GM19397 (cell line): ENCODE measurements around the gene NAIF1.
"Not testable (repeated sequence)": the region's sequence is repeated elsewhere in the genome, so short reads cannot be mapped to it uniquely, and the experiment has no call there.

Source experiments
- ATAC-seq: cut with Tn5 transposase; IDR thresholded peaks from one replicate; pipeline ENCODE4 v1.9.1; 2021; ENCODE audit warnings: mild to moderate bottlenecking, moderate library complexity; ENCODE audit not compliant: unreplicated experiment

NAIF1 gene, protein sequence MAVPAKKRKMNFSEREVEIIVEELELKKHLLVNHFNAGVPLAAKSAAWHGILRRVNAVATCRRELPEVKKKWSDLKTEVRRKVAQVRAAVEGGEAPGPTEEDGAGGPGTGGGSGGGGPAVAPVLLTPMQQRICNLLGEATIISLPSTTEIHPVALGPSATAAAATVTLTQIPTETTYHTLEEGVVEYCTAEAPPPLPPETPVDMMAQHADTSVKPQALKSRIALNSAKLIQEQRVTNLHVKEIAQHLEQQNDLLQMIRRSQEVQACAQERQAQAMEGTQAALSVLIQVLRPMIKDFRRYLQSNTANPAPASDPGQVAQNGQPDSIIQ

DNA sequence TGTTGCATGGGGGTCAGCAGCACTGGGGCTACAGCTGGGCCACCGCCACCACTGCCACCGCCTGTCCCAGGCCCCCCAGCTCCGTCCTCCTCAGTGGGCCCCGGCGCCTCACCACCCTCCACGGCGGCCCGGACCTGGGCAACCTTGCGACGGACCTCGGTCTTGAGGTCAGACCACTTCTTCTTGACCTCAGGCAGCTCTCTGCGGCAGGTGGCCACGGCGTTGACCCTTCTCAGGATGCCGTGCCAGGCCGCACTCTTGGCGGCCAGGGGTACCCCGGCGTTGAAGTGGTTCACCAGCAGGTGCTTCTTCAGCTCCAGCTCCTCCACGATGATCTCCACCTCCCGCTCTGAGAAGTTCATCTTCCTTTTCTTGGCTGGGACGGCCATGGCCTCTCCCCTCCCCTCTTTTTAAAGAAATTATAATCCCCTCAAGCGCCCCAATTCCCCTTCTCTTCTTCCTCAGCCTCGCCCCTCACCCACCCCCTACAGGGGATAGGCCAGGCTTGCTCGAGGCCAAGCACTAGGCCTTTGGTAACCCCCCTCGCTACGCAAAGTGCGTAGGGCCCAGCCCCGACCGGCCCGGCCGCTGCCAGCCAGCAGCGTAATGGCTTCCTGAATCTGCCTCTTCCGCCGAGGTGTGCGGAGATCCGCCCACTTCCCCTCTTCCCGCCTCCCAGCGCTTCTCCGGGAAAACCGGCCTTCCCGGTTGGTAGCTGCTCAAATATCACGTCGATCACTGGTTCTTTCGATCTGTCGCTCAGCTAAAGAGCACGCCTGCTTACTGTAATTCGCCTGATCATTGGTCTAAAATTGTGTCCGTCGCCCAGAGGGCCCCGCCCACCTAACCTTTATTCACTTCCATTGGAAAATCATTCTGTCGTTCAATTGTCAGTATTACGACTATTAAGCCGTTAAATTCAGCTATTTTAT lies at the start of gene NAIF1:
Gene NAIF1 (minus strand): TSS at position 608 of the 932 bp plus-strand sequence. CDS start 219 bp downstream, at position 389.
- peak; percentile 48 for ATAC-seq

DNA sequence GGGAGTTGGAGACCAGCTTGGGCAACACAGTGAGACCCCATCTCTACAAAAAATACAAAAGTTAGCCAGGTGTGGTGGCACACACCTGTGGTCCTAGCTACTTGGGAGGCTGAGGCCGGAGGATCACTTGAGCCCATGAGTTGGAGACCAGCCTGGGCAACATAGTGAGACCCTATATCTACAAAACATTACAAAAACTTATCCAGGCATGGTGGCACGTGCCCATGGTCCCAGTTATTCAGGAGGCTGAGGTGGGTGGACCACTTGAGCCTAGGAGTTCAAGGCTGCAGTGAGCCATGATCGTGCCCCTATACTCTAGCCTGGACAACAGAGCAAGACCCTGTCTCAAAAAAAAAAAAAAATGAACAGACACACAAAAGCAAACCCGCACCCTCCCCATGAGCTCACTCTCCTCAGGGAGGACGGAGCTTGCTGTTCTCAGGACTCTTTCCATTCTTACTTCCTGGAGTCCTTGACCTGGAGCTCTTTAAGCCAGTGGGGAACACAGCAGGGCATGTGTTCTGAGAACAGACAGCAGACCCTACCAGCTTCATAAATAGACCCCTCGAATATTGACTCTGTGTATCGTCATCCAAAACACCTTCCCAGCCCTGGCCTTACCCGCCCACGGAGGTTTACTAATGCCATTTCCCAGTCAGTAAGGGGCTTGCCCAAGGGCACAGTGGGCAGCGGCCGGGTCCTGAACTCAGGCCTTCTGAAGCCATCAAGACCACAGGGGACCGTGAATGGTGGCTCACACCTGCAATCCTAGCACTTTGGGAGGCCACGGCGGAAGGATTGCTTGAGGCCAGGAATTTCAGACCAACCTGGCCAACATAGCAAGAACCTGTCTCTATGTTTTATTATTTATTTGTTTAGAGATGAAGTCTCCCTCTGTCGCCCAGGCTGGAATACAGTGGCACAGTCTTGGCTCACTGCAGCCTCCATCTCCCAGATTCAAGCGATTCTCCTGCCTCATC lies 49.3 kb upstream of the NAIF1 start:
- ATAC-seq = no peak

DNA sequence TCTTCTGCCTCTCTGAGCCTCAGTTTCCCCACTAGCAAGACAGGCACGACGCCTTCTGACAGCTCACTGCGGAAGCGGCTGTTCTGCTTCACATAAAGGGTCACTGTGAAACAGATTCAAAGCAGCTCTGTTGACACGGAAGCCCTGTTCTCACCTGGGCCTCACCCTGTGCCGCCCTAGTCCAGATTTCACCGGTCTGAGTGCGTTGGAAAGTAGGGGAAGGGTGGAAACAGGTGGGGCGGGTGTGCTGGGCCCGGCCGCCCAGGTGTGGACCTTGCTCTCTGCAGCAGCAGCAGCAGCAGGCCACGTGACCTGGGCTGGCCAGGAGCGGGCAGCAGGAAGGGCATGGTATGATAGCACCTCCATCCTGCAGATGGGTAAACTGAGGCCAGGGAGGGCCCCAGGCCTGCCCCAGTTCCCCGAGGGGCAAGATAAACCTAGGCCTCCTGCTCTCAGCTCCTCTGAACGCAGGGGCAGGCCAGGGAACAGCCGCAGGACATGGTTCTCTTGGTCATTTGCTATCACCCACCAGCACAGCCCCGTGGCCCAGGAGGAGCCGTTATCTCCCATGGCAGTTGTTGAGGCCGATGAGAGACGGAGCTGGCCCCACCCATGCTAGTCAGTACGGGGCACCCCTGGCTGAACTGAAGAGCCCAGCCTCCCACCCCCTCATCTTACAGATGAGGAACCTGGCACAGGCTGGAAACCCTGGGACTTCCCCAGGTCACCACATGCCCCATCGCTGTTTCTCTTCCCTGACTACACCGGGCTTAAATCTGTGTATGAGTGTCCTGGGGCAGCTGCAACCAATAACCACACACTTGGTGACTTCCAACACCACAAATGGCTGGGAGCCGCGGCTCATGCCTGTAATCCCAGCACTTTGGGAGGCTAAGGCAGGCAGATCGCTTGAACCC lies 48.3 kb upstream of the NAIF1 start:
- no peak for ATAC-seq

DNA sequence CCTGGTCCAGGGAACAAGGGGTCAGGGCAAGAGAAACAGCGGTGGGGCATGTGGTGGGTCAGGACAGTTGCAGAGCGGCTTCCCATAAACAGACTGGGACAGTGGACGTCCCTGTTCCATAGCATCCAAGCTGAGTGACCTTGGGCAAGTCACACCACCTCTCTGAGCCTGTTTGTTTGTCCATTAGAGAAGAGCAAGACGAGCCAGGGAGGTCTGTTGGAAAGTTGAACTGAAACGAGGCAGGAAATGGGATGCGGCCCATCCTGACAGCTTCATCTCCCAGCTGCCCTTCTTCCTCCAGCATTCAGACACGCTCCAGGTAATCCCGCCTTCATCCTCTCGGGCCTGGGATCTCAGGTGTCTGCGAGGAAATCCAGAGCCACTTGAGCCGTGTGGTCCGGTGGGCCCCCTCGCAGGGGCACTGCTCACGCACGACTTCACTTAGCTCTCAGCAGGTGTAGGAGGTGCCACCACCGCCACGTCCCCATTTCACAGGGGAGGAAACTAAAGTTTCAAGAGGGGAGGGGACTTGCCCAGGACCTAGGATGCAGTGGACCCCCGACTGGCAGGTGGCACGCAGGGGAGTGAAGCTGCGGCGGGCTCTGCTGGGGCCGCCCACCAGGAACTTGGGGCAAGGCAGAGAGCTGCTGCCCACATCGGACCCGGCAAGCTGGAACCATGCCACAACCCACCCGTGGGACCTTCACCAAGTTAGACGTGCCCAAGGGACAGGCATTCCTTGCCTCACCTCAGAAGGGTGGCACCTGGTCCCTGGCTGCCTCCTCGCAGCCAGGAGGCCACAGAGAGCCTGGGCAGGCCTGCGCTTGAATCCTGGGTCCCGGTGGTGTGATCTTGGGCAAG lies 47.4 kb upstream of the NAIF1 start:
- no peak for ATAC-seq

DNA sequence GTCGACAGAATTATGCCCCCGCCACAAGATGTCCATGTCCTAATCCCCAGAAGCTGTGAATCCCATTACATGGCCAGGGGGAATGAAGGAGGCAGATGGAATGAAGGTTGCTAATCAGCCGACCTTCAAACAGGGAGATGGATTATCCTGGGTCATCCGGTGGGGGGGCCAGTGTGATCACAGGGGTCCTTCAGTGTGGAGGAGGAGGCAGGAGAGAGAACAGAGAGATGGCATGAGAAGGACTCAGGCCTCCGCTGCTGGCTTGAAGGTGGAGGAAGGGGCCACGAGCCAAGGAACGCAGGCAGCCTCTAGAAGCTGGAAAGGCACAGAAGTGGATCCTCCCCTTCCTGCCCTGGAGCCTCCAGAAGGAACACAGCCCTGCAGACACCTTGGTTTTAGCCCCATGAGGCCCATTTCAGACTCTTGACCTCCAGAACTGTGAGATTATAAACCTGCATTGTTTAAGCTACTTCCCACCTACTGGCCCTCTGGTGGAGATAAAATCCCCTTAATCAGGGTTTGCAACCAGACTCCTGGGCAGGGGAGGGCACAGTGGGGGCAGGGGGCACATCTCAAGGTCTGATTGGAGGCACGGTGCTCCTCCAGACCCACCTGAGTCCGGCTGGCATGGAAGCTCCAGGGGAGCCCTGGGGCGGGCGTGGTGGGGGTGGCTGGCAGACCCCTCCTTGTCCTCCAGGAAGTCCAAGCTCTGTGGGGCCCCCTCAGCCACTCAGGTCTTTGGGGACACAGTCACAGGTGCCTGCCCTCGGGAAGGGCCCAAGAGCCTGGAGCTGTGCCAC lies 46.6 kb upstream of the NAIF1 start:
- ATAC-seq = no peak

DNA sequence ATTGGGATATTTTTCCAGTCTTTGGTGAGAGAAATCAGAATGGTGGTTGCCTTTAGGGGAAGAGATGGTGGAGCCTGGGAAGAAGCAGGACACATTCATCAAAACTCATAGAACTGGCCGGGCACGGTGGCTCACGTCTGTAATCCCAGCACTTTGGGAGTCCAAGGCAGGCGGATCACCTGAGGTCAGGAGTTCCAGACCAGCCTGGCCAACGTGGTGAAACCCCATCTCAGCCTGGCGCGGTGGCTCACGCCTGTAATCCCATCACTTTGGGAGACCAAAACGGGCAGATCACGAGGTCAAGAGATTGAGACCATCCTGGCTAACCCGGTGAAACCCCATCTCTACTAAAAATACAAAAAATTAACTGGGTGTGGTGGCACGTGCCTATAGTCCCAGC lies 44.6 kb upstream of the NAIF1 start:
- ATAC-seq = not testable (repeated sequence)

DNA sequence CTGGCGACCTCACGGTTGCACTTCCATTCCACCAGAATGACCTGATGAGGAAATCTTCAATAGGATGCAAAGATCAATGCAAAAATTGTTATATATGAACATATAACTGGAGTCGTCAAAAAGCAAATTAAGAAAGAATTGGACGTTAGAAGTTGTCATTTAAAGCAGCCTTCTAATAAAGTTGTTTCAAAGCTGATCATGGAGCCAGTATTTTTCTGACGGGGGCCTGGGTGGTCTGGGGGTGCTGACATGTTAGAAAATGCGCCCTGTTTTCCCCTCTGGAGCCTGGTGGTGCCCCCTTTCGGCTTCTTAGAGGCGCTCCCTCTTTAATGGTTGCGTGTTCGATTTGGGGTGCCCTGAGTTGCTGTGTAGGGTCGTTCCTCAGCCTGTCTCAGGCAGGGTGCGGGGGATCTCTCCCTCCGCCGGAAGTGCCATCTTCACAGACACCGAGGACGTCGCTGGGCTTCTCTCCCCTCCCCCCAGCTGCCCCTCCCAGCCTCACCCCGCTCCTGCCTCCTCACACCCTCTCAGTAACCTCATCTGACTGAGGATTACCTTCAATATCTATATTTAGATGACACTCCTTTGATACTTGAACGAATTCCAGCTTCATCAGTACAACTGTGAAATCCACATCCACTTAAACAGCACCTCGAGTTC lies 42.1 kb upstream of the NAIF1 start:
- no peak for ATAC-seq

DNA sequence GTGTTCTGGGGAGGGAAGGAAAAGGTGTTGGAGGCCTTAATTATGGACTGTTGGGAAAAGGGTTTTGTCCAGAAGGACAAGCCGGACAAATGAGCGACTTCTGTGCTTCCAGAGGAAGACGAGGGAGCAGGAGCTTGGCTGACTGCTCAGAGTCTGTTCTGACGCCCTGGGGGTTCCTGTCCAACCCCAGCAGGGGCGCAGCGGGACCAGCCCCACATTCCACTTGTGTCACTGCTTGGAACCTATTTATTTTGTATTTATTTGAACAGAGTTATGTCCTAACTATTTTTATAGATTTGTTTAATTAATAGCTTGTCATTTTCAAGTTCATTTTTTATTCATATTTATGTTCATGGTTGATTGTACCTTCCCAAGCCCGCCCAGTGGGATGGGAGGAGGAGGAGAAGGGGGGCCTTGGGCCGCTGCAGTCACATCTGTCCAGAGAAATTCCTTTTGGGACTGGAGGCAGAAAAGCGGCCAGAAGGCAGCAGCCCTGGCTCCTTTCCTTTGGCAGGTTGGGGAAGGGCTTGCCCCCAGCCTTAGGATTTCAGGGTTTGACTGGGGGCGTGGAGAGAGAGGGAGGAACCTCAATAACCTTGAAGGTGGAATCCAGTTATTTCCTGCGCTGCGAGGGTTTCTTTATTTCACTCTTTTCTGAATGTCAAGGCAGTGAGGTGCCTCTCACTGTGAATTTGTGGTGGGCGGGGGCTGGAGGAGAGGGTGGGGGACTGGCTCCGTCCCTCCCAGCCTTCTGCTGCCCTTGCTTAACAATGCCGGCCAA lies 41.3 kb upstream of the NAIF1 start:
- ATAC-seq = no peak

DNA sequence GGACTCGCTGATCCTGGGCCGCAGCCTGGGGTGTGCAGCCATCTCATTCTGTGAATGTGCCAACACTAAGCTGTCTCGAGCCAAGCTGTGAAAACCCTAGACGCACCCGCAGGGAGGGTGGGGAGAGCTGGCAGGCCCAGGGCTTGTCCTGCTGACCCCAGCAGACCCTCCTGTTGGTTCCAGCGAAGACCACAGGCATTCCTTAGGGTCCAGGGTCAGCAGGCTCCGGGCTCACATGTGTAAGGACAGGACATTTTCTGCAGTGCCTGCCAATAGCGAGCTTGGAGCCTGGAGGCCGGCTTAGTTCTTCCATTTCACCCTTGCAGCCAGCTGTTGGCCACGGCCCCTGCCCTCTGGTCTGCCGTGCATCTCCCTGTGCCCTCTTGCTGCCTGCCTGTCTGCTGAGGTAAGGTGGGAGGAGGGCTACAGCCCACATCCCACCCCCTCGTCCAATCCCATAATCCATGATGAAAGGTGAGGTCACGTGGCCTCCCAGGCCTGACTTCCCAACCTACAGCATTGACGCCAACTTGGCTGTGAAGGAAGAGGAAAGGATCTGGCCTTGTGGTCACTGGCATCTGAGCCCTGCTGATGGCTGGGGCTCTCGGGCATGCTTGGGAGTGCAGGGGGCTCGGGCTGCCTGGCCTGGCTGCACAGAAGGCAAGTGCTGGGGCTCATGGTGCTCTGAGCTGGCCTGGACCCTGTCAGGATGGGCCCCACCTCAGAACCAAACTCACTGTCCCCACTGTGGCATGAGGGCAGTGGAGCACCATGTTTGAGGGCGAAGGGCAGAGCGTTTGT lies 40.5 kb upstream of the NAIF1 start:
- ATAC-seq = no peak

DNA sequence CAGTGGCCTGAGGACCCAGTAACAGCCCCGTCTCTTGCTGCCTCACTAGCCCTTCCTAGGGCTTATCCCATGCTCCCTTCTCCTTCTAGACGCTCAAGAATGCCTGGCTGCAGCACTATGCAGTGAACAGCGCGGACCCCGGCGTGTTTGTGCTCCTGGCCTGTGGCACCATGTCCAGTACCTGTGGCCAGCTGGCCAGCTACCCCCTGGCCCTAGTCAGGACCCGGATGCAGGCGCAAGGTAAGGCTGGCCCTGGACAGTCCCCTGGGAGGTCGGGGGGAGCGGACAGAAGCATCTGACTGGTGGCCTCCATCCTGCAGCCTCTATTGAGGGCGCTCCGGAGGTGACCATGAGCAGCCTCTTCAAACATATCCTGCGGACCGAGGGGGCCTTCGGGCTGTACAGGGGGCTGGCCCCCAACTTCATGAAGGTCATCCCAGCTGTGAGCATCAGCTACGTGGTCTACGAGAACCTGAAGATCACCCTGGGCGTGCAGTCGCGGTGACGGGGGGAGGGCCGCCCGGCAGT lies 39.9 kb upstream of the NAIF1 start:
- no peak for ATAC-seq

DNA sequence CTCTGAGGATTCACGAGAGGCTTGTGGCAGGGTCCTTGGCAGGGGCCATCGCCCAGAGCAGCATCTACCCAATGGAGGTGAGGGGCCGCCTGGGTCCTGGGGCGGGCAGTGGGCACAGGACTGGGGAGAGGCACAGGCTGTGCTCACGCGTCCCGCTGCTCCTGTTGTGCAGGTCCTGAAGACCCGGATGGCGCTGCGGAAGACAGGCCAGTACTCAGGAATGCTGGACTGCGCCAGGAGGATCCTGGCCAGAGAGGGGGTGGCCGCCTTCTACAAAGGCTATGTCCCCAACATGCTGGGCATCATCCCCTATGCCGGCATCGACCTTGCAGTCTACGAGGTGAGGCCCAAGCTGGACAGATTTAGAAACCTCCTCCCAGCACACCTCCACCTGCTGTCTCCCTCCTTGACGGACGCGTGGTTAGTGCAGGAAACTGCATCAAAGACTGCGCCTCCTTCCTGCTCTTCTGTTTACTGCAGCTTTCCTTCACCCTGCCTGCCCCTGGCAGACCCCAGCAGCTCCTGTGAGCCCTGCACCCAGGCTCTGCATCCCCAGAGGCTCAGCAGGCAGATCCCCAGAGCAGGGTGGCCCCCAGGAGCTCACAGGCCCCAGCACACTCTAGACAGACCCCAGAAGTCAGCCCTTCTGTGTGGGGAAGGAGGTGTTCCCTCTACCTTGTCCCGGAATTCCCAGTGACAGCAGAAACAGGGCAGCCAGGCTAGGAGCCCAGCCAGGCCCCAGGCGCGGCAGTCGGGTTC lies 39.2 kb upstream of the NAIF1 start:
- no peak for ATAC-seq

DNA sequence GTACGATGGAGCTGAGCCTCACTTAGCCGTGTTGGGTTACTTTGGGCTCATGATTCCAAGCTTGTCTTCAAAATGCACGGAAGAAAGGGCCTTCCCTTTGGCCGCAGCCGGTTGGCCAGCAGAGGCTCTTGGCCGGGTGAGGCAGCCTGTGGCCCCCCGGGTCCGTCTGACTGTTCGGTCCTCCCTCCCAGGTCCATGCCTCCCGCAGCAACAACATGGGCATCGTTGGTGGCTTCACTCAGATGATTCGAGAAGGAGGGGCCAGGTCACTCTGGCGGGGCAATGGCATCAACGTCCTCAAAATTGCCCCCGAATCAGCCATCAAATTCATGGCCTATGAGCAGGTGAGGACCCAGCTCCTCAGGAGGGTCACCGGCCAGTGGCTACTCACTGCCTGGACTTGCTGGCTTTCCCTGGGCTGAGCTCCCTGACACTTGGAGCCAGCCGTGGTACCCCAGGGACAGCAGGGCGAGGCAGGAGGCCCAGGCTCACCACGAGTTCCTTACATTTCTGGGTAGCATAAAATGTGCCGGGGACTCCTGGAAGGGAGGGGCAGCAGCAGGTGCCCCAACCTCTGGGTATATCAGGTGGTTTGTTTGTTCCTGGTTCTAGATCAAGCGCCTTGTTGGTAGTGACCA lies 38.5 kb upstream of the NAIF1 start:
- no peak for ATAC-seq

DNA sequence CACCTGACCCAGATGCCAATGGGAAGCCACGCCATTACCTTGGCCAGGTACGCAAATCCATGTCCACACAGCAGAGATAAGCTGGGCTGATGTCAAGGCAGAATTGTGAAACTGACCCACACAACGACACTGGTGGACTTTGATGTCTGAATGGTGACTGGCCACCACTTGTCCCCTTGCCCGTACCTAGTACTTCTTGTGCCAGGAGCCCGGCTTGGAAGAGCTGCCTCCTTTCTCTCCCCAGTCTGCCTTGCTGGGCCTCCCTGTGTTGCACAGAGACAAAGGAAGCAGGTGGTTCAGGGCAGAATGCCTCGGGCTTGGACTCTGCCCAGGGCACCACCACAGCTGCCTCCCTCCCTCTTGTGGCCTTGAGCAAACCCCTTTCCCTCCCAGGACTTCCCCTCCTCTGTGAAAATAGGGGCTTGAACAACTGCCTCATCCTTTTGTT lies 37.1 kb upstream of the NAIF1 start:
- ATAC-seq = no peak

DNA sequence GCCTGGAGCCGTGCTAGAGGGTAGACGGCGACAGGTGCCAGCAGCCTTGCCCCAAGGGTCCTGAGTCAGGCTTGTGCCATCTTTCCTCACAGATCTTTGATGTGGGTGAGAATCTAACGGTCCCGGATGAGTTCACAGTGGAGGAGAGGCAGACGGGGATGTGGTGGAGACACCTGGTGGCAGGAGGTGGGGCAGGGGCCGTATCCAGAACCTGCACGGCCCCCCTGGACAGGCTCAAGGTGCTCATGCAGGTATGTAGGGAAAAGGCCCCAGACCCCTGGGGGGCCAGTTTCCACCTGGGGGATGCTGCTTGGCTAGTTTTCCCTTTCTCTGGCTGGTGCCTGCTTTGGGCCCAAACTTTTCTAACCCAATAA lies 36.5 kb upstream of the NAIF1 start:
- no peak for ATAC-seq
